ENCODE results near the gene LCNL1. TPM values are rescaled to one million over a fixed set of nuclear protein-coding genes. Genes with fewer than 3 reads are reported as not detected.

The LCNL1 gene
- total RNA-seq, 2 experiments from 2014 or later = not detected

DNA sequence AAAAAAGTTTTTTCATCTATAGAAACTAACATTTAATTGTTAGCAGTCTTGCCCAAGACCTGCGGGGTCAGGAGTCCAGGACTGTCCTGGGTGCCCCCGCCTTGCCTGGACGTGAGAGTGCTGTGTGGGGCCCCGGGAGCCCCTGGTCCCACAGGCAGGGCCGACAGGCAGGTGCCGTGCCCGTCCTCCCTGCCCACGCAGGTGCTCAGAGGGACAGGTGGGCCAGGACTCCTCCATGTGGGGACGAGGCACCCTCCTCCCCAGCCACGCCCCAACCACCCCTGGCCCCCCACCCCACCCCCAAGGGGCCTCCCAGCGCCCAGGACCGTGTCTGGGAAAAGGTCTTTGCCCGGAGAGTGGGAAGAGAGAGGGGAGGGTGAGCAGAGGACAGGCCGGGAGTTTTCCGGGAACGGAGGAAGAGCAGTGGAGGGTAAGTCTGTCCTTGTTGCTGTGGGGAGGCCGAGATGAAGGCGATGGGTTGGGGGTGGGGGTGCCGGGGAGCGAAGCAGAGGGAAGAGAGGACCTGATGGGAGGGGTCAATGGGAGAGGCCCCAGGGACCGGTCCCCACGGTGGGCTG, 33.5 kb upstream of the LCNL1 start:
- POLR2A ChIA-PET = interaction anchor here (0.5 to 1.0 kb wide), 2 partner anchors 11 to 68 kb away, joined by 3 read pairs; no protein-coding TSS in a partner anchor
- intact Hi-C loops (cut with micrococcal nuclease) = loop anchor here (2.0 to 10.0 kb wide), 3 partner anchors 43 to 159 kb away; partner anchors contain the start of genes FUT7, PAXX and TMEM141
- H3K9me3 Mint-ChIP-seq = no peaks in the 10 kb centered on the region
- peaks cover 4% of the 10 kb centered on the region for H3K4me1 Mint-ChIP-seq (ENCODE audit: low read depth)
- peak overlapping the region; percentile 76 for H3K27ac Mint-ChIP-seq
- no peaks in the 10 kb centered on the region for H3K27me3 Mint-ChIP-seq
- CTCF ChIA-PET = interaction anchor here (1.0 to 2.8 kb wide), 5 partner anchors 26 to 107 kb away, joined by 3 to 13 read pairs (median 8); partner anchors contain the start of genes AJM1 and NPDC1
- DNase-seq = no peak
- H3K4me3 Mint-ChIP-seq = peak overlapping the region; percentile 77
- H3K36me3 Mint-ChIP-seq = no peaks in the 10 kb centered on the region

DNA sequence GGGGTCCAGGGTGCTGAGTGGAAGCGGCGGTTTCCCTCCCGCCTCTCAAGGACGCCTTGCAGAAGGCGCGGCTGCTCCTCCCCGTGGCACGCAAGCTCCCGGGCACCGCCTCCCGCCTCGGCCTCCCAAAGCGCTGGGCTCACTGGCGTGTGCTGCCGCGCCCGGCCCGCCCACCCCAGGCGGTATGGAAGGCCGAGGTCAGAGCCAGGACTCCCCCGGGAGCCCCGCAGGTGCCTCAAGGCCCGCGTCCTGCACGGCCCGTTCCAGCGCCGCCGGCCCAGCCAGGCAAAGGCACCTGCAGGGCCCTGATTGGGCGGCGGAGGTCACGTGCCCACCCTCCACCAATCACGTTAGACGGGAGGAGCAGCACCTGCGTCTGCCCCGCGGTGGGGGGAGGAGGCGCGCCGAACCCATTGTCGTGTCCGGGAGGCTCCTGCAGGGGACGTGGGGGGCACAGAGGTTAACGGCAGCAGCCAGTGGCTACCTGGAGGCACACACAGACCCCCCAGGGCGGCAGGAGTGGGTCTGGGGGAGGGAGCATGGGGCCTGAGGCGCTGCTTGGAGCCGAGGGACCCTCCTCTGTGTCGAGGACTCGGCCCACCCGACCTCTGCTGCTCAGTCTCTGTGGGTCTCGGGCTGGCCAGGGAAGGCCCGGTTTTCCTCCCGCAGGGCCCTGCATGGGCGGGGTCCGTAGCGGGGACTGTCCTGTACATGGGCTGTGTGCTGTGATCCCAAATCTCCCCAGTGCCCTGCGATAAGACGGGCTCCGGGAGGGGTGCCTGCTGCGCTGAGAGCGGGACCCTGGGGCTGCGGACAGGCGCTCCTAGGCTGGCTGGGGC, 32.8 kb upstream of the LCNL1 start:
- Mint-ChIP-seq H3K27me3 (no peaks in the 10 kb centered on the region), H3K36me3 (no peaks in the 10 kb centered on the region), H3K9me3 (no peaks in the 10 kb centered on the region), H3K27ac (peak overlapping the region; percentile 76), H3K4me1 (ENCODE audit: low read depth) (peaks cover under 1% of the 10 kb centered on the region), H3K4me3 (peak overlapping the region; percentile 78)
- DNase-seq = peak; percentile 98
- CTCF ChIA-PET = interaction anchor here (1.0 to 2.8 kb wide), 3 partner anchors 79 to 107 kb away, joined by 3 to 10 read pairs (median 7); partner anchors contain the start of gene AJM1
- intact Hi-C loops (cut with micrococcal nuclease) = loop anchor here (2.0 to 10.0 kb wide), 3 partner anchors 42 to 159 kb away; partner anchors contain the start of genes FUT7, PAXX and TMEM141
- POLR2A ChIA-PET = interaction anchor here (0.5 to 1.0 kb wide), 2 partner anchors 10 to 68 kb away, joined by 3 read pairs; no protein-coding TSS in a partner anchor

DNA sequence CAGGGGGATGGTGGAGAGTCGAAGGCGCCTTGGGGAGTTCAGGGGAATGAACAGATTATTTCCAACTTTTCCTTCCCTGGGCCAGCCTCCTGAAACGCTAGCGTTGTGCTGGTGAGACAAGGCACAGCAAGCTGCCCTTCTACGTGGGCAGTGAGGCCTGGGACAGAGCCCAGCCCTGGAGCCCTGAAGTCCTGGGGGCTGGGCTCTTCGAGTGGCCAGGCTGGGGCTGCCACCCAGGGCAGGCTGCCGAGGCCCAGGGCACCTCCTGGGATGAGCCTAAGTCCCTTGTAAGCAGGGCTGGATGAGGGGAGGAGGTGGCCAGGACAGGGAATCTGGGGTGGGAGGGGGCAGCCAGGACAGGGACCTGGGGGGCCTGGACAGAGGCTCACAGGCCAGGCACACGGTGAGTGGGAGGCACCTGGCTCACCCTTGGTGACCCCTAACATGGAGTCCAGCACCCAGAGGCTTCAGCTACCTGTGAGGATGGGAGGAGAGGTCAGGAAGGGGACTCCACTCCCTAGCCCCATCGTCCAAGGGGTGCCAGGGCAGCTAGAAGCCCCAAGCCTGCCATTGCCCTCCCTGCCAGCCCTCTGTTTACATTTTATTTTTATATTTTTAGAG, 32.0 kb upstream of the LCNL1 start:
- Mint-ChIP-seq H3K9me3 (no peaks in the 10 kb centered on the region), H3K27me3 (no peaks in the 10 kb centered on the region), H3K4me3 (peak overlapping the region; percentile 78), H3K36me3 (no peaks in the 10 kb centered on the region), H3K27ac (no peak overlapping the region), H3K4me1 (ENCODE audit: low read depth) (no peaks in the 10 kb centered on the region)
- no peak for DNase-seq
- CTCF ChIA-PET = no interaction called here
- intact Hi-C loops (cut with micrococcal nuclease) = no loop called here
- POLR2A ChIA-PET = no interaction called here

DNA sequence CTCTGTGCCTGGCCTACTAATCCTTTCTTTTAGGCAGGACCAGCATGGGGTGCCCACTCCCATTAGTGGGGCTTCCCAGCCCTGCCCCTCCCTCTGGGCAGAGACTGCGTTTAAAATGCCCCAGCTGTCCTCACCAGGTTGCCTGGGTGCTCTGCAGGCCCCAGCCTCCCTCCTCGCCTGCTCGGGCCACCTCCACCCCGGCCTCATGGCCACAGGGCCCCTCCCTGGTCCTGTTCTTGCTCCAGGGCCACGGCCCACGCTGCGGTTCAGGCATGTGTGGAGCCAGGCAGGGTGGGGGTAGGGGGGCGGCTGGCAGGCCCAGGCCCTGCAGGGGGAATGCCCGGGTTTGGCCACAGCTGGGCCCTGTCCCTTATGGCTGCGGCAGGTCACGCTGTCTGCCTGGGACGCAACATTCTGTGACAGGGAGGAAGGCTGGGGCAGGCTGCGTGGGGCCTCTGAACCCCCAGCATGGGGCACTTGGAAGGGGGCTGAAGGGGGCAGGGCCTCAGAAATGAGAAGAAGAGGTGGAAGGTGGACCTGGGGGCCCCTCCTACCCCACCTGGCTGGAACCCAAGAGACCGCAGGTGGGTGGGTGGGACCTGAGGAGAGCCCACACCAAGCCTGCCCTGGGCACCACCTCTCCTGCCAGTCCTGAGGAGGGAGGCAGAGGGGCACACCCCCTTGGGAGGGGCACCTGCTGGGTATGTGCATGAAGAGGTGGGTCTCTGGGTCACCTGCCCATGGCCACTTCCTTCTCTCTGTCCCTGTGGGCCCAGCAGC, 31.1 kb upstream of the LCNL1 start, which contains the start of gene LCN12:
LCN12 (plus strand) TSS at position 733 of the 780 bp plus-strand sequence. CDS start 55 bp downstream, outside the sequence.
- Mint-ChIP-seq H3K4me1 (ENCODE audit: low read depth) (peaks cover 2% of the 10 kb centered on the region), H3K27ac (no peak within 1 kb of the TSS), H3K9me3 (peaks cover 3% of the 10 kb centered on the region), H3K36me3 (no peaks in the 10 kb centered on the region), H3K4me3 (no peak within 1 kb of the TSS), H3K27me3 (no peaks in the 10 kb centered on the region)
- DNase-seq = no peak
- CTCF ChIA-PET = no interaction called here
- POLR2A ChIA-PET = no interaction called here
- intact Hi-C loops (cut with micrococcal nuclease) = no loop called here

DNA sequence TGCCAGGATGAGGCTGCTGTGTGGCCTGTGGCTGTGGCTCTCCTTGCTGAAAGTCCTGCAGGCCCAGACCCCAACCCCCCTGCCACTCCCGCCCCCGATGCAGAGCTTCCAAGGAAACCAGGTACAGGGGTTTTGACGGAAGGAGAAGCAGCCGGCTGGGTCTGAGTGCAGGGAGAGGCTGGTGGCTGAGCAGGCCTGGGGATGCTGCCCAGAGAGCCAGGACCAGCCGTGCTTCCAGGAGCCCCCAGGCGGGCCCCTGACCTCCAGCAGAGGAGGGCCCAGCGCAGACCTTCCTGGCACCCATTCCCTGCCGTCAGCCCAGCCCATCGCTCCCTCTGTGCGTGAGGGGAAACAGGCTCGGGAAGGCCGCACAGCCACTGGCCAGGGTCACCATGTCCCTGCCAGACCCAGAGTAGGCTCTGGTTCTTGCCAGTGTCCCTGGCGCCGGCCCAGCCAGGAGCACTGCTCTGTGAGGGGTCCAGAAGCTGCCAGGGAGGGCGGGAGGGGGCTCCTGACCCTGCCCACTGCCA, 30.4 kb upstream of the LCNL1 start:
- ChIA-PET POLR2A (no interaction called here), CTCF (no interaction called here)
- DNase-seq = no peak
- H3K36me3 Mint-ChIP-seq = no peaks in the 10 kb centered on the region
- H3K9me3 Mint-ChIP-seq = peaks cover 4% of the 10 kb centered on the region
- intact Hi-C loops (cut with micrococcal nuclease) = no loop called here
- peaks cover 2% of the 10 kb centered on the region for H3K4me1 Mint-ChIP-seq (ENCODE audit: low read depth)
- H3K27ac Mint-ChIP-seq = no peak overlapping the region
- no peak overlapping the region for H3K4me3 Mint-ChIP-seq
- no peaks in the 10 kb centered on the region for H3K27me3 Mint-ChIP-seq

DNA sequence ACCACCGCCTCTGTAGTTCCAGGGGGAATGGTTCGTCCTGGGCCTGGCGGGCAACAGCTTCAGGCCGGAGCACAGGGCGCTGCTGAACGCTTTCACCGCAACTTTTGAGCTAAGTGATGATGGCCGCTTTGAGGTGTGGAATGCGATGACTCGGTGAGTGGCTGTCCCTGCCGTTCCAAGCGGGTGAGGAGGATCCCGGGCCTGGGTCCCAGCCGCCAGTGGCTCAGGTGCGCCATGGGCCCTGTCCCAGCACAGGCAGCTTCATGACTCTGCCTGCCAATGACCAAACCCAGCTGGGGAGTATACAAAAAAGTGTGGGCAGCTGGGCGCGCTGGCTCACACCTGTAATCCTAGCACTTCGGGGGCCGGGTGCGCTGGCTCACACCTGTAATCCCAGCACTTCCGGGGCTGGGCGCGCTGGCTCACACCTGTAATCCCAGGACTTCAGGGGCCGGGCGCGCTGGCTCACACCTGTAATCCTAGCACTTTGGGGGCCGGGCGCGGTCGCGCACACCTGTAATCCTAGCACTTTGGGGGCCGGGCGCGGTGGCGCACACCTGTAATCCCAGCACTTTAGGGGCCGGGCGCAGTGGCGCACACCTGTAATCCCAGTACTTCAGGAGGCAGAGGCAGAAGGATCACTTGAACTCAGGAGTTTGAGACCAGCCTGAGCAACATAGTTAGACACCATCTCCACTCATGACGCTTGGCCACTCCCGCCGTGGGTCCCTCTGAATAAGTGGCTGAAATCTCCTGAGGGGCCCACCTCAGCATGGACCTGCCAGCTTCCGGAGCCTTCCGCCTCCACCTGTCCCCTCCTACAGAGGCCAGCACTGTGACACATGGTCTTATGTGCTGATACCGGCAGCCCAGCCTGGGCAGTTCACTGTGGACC, 29.7 kb upstream of the LCNL1 start:
- intact Hi-C loops (cut with micrococcal nuclease) = no loop called here
- POLR2A ChIA-PET = no interaction called here
- no peak overlapping the region for H3K27ac Mint-ChIP-seq
- no peak for DNase-seq
- peaks cover 2% of the 10 kb centered on the region for H3K4me1 Mint-ChIP-seq (ENCODE audit: low read depth)
- CTCF ChIA-PET = no interaction called here
- H3K27me3 Mint-ChIP-seq = no peaks in the 10 kb centered on the region
- H3K9me3 Mint-ChIP-seq = peaks cover 4% of the 10 kb centered on the region
- no peak overlapping the region for H3K4me3 Mint-ChIP-seq
- H3K36me3 Mint-ChIP-seq = no peaks in the 10 kb centered on the region

DNA sequence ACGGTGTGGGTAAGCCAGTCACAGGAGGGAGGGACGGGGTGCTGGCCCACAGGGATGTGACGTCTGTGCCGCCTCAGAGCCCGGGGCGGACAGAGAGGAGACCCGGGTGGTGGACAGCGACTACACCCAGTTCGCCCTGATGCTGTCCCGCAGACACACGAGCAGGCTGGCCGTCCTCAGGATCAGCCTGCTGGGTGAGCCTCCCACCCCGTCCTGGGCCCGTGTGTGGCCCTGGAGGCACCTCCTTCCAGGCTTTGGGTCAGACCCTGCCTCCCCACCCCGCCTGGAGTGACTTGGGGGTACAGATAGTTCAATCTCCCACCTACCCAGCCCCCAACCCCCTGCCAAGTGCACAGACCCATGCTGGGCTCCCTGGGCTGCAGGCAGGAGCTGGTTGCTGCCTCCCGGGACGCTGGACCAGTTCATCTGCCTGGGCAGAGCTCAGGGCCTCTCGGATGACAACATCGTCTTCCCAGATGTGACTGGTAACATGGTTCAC, 29.0 kb upstream of the LCNL1 start:
- peaks cover 2% of the 10 kb centered on the region for H3K4me1 Mint-ChIP-seq (ENCODE audit: low read depth)
- peaks cover 4% of the 10 kb centered on the region for H3K9me3 Mint-ChIP-seq
- no peaks in the 10 kb centered on the region for H3K36me3 Mint-ChIP-seq
- no peak for DNase-seq
- intact Hi-C loops (cut with micrococcal nuclease) = no loop called here
- no peak overlapping the region for H3K4me3 Mint-ChIP-seq
- ChIA-PET POLR2A (no interaction called here), CTCF (no interaction called here)
- H3K27me3 Mint-ChIP-seq = no peaks in the 10 kb centered on the region
- no peak overlapping the region for H3K27ac Mint-ChIP-seq

DNA sequence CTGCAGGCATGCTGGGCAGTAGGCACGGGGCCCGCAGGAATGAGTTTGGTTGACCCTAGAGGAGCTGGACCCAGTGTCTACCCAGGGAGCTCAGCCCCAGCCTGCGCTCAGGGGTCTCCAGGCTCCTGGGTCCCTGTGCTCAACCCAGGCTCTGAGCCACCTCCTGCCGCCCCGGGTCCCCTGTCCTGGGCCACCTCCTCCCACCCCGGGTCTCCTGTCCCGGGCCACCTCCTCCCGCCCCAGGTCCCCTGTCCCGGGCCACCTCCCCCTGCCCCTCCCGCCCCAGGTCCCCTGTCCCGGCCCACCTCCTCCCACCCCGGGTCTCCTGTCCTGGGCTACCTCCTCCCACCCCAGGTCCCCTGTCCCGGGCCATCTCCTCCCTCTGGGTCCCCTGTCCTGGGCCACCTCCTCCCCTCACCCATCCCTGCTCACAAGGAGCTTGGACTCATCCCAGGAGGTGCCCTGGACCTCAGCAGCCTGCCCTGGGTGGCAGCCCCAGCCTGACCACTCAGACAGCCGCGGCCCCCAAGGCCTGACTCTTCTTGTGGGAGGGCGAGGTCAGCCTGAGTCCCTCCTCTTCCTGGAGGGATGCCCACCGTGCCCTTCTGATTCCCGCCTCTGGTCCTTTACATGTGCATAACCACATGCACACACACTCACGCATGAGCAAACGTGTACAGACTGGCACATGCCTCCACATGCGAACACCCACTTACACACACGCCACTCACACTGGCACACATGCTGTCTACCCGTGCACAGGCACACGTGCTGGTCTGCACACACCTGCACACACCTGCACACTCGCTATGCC, 28.3 kb upstream of the LCNL1 start:
- DNase-seq = no peak
- Mint-ChIP-seq H3K27ac (no peak overlapping the region), H3K9me3 (peaks cover 4% of the 10 kb centered on the region), H3K36me3 (no peaks in the 10 kb centered on the region), H3K4me1 (ENCODE audit: low read depth) (peaks cover 2% of the 10 kb centered on the region), H3K27me3 (no peaks in the 10 kb centered on the region), H3K4me3 (no peak overlapping the region)
- ChIA-PET POLR2A (no interaction called here), CTCF (no interaction called here)
- intact Hi-C loops (cut with micrococcal nuclease) = no loop called here

DNA sequence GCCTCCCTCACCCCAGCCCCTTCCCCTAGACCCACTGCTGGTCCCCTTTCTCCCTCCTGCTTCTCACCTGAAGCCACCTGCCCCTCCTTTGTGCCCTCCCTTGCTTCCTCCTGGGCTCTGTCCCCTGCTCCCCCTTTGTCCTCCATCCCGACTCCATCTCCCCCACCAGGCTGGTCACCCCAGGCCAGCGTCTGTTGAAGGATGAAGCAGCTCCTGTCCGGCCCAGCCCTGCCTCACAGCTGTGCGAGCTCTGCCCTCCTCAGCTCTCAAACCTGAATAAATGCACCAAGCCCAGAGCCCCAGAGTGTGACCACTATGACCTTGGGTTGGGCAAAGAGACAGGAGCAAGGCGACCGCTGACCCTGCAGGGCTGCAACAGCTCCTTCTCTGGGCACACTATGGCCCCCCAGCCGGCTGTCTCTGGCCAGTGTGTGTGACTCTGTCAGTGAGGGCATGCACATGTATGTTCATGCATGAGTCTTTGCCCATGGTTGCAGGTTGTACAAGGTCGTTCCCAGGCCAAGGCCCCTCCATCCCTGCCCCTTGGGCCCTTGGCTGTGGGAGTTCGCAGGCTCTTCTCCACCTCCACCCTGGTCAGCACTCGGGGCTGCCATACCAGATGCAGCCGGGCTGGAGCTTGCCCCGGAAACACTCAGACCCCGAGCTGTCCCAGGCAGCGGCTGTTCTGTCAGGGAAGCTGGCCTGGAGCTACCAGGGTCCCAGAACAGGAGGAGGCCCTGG, 27.4 kb upstream of the LCNL1 start:
- Mint-ChIP-seq H3K9me3 (peaks cover 4% of the 10 kb centered on the region), H3K4me1 (ENCODE audit: low read depth) (peaks cover 5% of the 10 kb centered on the region), H3K4me3 (no peak overlapping the region), H3K27me3 (no peaks in the 10 kb centered on the region), H3K36me3 (no peaks in the 10 kb centered on the region), H3K27ac (no peak overlapping the region)
- ChIA-PET POLR2A (no interaction called here), CTCF (no interaction called here)
- intact Hi-C loops (cut with micrococcal nuclease) = no loop called here
- DNase-seq = no peak

DNA sequence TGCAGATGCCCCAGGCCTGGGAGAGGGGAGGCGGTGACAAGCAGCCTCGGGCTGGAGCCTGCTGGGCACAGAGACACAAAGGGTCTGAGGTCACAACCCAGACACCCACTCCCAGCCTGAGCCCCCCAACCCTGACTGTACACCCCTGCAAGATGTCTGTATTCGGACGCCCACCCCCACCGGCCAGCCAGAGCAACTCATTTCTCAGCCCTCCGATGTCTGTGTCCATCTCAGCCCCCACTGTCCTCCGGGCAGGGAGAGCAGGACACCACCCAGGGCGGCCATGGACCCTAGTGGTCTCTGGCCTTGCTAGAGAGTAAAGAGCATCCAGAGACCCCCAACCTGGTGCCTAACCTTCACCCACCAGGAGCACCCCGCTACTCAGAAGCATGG, 26.9 kb upstream of the LCNL1 start:
- Mint-ChIP-seq H3K27ac (no peak overlapping the region), H3K27me3 (no peaks in the 10 kb centered on the region), H3K36me3 (no peaks in the 10 kb centered on the region), H3K4me3 (no peak overlapping the region), H3K4me1 (ENCODE audit: low read depth) (peaks cover 8% of the 10 kb centered on the region), H3K9me3 (peaks cover 4% of the 10 kb centered on the region)
- DNase-seq = no peak
- CTCF ChIA-PET = no interaction called here
- POLR2A ChIA-PET = no interaction called here
- intact Hi-C loops (cut with micrococcal nuclease) = no loop called here

Data from activated CD4-positive, alpha-beta memory T cell treated with anti-CD3 and anti-CD28 coated beads for 36 hours (primary cell).